Ishikawa (cell line): ENCODE measurements around the gene SLC26A6.

ENCODE experiments used
- CEBPB ChIP-seq: IDR thresholded peaks from 2 replicates; pipeline ENCODE4 v1.6.1; 2012
- CREB1 ChIP-seq: IDR thresholded peaks from 2 replicates; pipeline ENCODE4 v1.6.1; 2012; ENCODE audit warnings: low read depth
- EGR1 ChIP-seq: IDR thresholded peaks from 2 replicates; pipeline ENCODE4 v1.6.1; 2012
- FOXM1 ChIP-seq: IDR thresholded peaks from 2 replicates; pipeline ENCODE4 v1.6.1; 2012; ENCODE audit warnings: low read depth, borderline replicate concordance
- NFIC ChIP-seq: IDR thresholded peaks from 2 replicates; pipeline ENCODE4 v1.6.1; 2012
- RAD21 ChIP-seq: IDR thresholded peaks from 2 replicates; pipeline ENCODE4 v1.6.1; 2012; ENCODE audit warnings: low read depth
- REST ChIP-seq: IDR thresholded peaks from 2 replicates; pipeline ENCODE4 v1.6.1; 2012; ENCODE audit warnings: low read depth, mild to moderate bottlenecking
- TAF1 ChIP-seq: IDR thresholded peaks from 2 replicates; pipeline ENCODE4 v1.6.1; 2012; ENCODE audit warnings: low read depth, mild to moderate bottlenecking
- TCF12 ChIP-seq: IDR thresholded peaks from 2 replicates; pipeline ENCODE4 v1.6.1; 2012; ENCODE audit warnings: low read depth
- TEAD4 ChIP-seq: IDR thresholded peaks from 2 replicates; pipeline ENCODE4 v1.6.1; 2012
- YY1 ChIP-seq: IDR thresholded peaks from 2 replicates; pipeline ENCODE4 v1.6.1; 2012; ENCODE audit warnings: low read depth
- ZBTB7A ChIP-seq: IDR thresholded peaks from 2 replicates; pipeline ENCODE4 v1.6.1; 2012; ENCODE audit warnings: low read depth
- TF ChIP-seq, protein P1 (sequence below): IDR thresholded peaks from 2 replicates; pipeline ENCODE4 v1.6.1; 2012
- TF ChIP-seq, protein P2 (sequence below): IDR thresholded peaks from 2 replicates; pipeline ENCODE4 v1.6.1; 2012

SLC26A6 gene

DNA sequence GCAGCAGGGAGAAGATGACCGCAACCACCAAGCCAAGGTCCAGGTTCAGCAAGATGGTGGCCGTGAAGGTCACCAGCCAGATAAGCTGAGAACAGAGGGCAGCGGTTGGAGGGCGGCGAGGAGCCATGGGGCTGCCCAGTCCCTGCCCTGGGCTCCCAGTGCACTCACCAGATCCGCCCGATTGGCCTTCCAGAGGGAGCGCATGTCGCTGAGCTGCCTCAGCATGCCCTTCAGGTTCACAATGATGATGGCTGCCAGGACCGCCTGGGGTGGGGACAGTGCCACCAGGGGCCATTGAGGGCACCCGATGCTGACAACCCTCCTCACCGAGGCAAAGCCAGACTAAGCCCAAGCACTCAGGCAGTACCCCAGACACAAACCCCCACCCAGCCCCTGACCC is 5.4 kb downstream of the SLC26A6 start:
- no peak for TF ChIP-seq TEAD4
- TF ChIP-seq NFIC: no peak
- TF ChIP-seq RAD21: no peak
- TF ChIP-seq, protein P1, sequence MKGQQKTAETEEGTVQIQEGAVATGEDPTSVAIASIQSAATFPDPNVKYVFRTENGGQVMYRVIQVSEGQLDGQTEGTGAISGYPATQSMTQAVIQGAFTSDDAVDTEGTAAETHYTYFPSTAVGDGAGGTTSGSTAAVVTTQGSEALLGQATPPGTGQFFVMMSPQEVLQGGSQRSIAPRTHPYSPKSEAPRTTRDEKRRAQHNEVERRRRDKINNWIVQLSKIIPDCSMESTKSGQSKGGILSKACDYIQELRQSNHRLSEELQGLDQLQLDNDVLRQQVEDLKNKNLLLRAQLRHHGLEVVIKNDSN: no peak

DNA sequence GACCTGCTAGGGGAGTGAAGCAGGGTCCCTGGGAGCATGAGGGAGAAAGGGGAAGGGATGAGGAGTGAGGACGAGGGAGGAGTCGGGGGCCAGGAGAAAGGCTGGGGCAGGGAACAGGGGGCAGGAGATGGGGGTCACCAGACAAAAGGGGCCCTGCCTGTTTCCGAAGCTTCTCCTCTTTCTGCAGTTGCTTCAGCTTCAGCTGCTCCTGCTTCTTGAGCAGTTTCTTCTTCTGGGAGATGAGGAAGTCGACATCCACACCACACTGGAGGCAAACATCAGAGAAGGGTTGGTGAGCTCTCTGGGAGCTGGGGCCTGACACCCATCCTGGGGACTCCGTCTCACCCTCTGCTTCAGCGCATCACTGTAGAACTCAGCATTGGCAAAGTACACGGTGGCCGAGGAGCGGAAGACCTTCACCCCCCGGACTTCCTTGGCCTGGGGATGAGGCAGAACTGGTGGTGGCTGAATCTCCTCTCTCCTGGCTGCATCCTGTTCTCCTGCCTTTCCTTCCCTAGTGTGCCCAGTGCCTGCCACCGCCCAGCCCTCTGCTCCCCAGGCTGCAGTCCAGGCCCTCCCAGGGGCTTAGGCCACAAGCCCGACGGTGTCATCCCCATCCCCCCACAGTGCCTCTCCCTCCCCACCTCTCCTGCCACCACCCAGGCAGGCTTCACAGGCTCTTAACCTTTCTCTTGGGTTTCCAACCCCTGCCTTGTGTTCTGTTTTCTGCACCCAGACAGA is 6.8 kb downstream of the SLC26A6 start:
- TF ChIP-seq TCF12: no peak

- TF ChIP-seq NFIC: no peak
- no peak for TF ChIP-seq ZBTB7A
- no peak for TF ChIP-seq RAD21
- TF ChIP-seq, protein P2, sequence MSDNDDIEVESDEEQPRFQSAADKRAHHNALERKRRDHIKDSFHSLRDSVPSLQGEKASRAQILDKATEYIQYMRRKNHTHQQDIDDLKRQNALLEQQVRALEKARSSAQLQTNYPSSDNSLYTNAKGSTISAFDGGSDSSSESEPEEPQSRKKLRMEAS: no peak
- no peak for TF ChIP-seq REST
- no peak for TF ChIP-seq TEAD4
- no peak for TF ChIP-seq CEBPB
- TF ChIP-seq CREB1: no peak
- no peak for TF ChIP-seq EGR1
Observed at GRCh38 chr3:48625600-48625999, 9.7 kb downstream of the SLC26A6 start.

GRCh38 chr3:48624767-48625166 is 10.5 kb downstream of the SLC26A6 start:
- TF ChIP-seq FOXM1 (no peak), RAD21 (no peak), YY1 (no peak), ZBTB7A (no peak), TCF12 (no peak)
- TF ChIP-seq, protein P1: no peak

DNA sequence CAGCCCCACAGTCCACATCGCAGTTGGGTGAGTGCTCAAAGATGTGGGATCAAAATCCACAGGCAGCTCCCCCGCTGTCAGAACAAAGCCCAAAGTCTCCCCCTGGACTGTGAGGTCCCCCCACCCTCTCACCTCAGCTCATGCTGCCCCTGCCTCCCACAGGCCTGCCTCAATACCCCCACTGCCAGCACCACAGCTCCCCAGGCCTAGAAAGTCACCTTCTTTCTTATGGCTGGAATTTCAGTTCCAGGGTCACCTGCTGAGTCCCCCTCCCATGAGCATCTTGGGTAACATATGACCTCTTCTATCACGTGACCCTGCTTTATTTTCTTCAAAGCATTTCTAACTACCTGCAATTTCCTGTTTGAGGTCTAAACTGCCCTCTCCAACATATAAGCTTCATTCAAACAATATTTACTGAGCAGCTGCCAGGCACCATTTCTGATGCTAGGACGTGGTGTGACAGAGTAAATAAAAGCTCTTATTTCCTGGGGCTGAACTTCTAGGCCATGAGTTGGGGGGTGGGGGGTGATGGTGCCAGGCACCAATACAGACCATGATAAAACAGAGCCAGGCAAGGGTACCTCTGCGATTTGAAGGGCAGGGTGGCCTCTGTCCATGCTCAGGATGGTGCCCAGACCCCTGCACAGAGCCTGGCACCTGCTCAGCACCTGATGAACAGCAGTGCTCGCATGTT is 11.3 kb downstream of the SLC26A6 start:
- TF ChIP-seq, protein P1: peak; percentile 44; the same call in 1 of the 2 replicates
- TF ChIP-seq, protein P2: no peak
- no peak for TF ChIP-seq YY1

DNA sequence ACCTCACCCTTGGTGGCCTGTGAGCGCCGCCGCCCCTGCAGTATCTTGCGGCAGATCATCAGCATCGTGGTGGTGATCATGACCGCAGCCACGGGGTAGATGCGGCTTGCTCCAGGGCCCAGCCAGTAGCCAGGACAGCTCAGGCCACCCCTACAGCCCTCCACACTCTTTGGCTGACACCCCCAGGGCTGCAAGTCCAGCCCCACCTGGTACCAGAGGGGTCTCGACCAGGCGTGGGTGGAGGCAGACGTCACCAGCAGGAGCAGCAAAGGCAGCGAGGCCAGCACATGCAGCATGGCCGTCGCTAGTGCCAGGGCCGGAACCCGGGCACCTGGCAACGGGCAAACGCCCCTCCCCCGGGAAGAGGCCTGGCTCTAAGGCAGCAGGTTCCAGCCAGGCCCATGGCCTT is 13.8 kb downstream of the SLC26A6 start, which contains the start of gene TMEM89:
TSS of gene TMEM89 (minus strand) at position 309 of the 409 bp plus-strand sequence. CDS start at position 296, 13 bp downstream.
- TF ChIP-seq CEBPB: no peak
- TF ChIP-seq CREB1: no peak
- TF ChIP-seq YY1: no peak
- no peak for TF ChIP-seq REST
- no peak for TF ChIP-seq TAF1
- TF ChIP-seq ZBTB7A: no peak
- TF ChIP-seq NFIC: no peak
- TF ChIP-seq TCF12: no peak
- no peak for TF ChIP-seq FOXM1
- TF ChIP-seq RAD21: no peak
